ENCODE results near the gene PREP.

Gene PREP

GRCh38 chr6:105449756-105450390, 47.0 kb upstream of the PREP start:
- H3K4me3 ChIP-seq (ENCODE audit: low read depth, low read length) = no peak overlapping the region
- ChIA-PET POLR2A (no interaction called here), CTCF (interaction anchor here (0.6 to 0.7 kb wide), 2 partner anchors 20 to 32 kb away, joined by 3 to 4 read pairs; no protein-coding TSS in a partner anchor)
- TF ChIP-seq ZNF707 (tag by site-specific recombination; IDR thresholded peaks at IDR 0.05) (no peak), ZNF391 (tag by site-specific recombination; IDR thresholded peaks at IDR 0.05; ENCODE audit: borderline replicate concordance, low read depth) (no peak), GLI4 (tag by site-specific recombination; IDR thresholded peaks at IDR 0.05) (no peak), ZNF146 (tag by site-specific recombination; IDR thresholded peaks at IDR 0.05) (no peak), ZNF2 (tag by site-specific recombination; IDR thresholded peaks at IDR 0.05) (no peak), ZFP69B (tag by site-specific recombination; IDR thresholded peaks at IDR 0.05) (no peak), SCRT2 (tag by site-specific recombination; IDR thresholded peaks at IDR 0.05) (no peak), ZNF280C (tag by site-specific recombination; IDR thresholded peaks at IDR 0.05) (no peak)
- no peak overlapping the region for H3K27ac ChIP-seq (ENCODE audit: extremely low read depth, low read depth, low read length)
- no peaks in the 10 kb centered on the region for H3K36me3 ChIP-seq (ENCODE audit: control insufficient read depth in 2 of 2, insufficient read depth in 1 of 2, low read length in 2 of 2)
- no peaks in the 10 kb centered on the region for H3K9me3 ChIP-seq (ENCODE audit: control insufficient read depth, insufficient read depth, low read depth, low read length)
- no peaks in the 10 kb centered on the region for H3K4me1 ChIP-seq (ENCODE audit: control insufficient read depth, insufficient read depth, low read length)

DNA sequence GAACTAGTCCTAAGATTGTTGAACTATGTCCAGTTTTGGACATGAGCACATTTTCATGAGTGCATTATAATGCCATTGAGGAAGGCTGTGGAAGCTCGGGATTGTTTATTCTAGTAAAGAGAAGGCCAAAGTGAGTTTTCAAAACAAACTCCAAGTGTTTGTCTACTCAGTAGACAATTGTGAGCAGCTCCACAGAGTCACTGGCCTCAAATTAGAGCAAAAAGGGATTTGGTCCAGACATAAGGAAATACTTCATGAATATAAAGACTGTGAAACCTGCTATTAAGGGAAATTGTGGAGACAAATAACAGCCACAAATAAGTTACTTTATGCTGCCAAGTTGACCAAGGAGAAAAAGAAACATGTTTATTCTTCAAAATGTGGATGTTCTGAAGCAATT, 42.6 kb upstream of the PREP start:
- no peaks in the 10 kb centered on the region for H3K9me3 ChIP-seq (ENCODE audit: control insufficient read depth, insufficient read depth, low read depth, low read length)
- POLR2A ChIA-PET = no interaction called here
- CTCF ChIA-PET = interaction anchor here (0.8 to 2.2 kb wide), 4 partner anchors 13 to 39 kb away, joined by 3 to 11 read pairs (median 6); no protein-coding TSS in a partner anchor
- no peaks in the 10 kb centered on the region for H3K36me3 ChIP-seq (ENCODE audit: control insufficient read depth in 2 of 2, insufficient read depth in 1 of 2, low read length in 2 of 2)
- TF ChIP-seq ZNF623 (tag by site-specific recombination; IDR thresholded peaks at IDR 0.05) (no peak), ZNF239 (tag by site-specific recombination; IDR thresholded peaks at IDR 0.05) (no peak)
- no peak overlapping the region for H3K4me3 ChIP-seq (ENCODE audit: low read depth, low read length)
- no peaks in the 10 kb centered on the region for H3K4me1 ChIP-seq (ENCODE audit: control insufficient read depth, insufficient read depth, low read length)
- no peak overlapping the region for H3K27ac ChIP-seq (ENCODE audit: extremely low read depth, low read depth, low read length)

DNA sequence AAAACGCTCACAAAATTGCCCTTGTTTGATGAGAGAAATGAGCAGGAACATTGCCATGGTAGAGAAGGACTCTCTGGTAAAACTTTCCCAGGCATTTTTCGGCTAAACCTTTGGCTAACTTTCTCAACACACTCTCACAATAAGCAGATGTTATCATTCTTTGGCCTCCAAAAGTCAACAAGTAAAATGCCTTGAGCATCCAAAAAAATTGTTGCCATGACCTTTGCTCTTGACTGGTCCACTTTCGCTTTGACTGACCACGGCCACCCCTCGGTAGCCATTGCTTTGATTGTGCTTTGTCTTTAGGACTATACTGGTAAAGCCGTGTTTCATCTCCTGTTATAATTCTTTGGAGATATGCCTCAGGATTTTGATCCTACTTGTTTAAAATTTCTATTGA, 41.1 kb upstream of the PREP start:
- no peak overlapping the region for H3K27ac ChIP-seq (ENCODE audit: extremely low read depth, low read depth, low read length)
- no peak overlapping the region for H3K4me3 ChIP-seq (ENCODE audit: low read depth, low read length)
- H3K4me1 ChIP-seq (ENCODE audit: control insufficient read depth, insufficient read depth, low read length) = no peaks in the 10 kb centered on the region
- H3K36me3 ChIP-seq (ENCODE audit: control insufficient read depth in 2 of 2, insufficient read depth in 1 of 2, low read length in 2 of 2) = no peaks in the 10 kb centered on the region
- no peaks in the 10 kb centered on the region for H3K9me3 ChIP-seq (ENCODE audit: control insufficient read depth, insufficient read depth, low read depth, low read length)
- no peak for TF ChIP-seq BCL11A (tag by site-specific recombination; IDR thresholded peaks at IDR 0.05; ENCODE audit: low read depth)
- TF ChIP-seq, protein P1, sequence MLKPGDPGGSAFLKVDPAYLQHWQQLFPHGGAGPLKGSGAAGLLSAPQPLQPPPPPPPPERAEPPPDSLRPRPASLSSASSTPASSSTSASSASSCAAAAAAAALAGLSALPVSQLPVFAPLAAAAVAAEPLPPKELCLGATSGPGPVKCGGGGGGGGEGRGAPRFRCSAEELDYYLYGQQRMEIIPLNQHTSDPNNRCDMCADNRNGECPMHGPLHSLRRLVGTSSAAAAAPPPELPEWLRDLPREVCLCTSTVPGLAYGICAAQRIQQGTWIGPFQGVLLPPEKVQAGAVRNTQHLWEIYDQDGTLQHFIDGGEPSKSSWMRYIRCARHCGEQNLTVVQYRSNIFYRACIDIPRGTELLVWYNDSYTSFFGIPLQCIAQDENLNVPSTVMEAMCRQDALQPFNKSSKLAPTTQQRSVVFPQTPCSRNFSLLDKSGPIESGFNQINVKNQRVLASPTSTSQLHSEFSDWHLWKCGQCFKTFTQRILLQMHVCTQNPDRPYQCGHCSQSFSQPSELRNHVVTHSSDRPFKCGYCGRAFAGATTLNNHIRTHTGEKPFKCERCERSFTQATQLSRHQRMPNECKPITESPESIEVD (tag by site-specific recombination; IDR thresholded peaks at IDR 0.05) = no peak
- TF ChIP-seq, protein P2, sequence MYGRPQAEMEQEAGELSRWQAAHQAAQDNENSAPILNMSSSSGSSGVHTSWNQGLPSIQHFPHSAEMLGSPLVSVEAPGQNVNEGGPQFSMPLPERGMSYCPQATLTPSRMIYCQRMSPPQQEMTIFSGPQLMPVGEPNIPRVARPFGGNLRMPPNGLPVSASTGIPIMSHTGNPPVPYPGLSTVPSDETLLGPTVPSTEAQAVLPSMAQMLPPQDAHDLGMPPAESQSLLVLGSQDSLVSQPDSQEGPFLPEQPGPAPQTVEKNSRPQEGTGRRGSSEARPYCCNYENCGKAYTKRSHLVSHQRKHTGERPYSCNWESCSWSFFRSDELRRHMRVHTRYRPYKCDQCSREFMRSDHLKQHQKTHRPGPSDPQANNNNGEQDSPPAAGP (tag by site-specific recombination; IDR thresholded peaks at IDR 0.05) = no peak
- TF ChIP-seq GLIS1 (tag by site-specific recombination; IDR thresholded peaks at IDR 0.05) = no peak
- ChIA-PET POLR2A (no interaction called here), CTCF (interaction anchor here (2.2 kb wide), 1 partner anchor 41 kb away, joined by 7 read pairs; no protein-coding TSS in a partner anchor)
